Gastrocnemius medialis (tissue), 4 donors: Measurements from ENCODE around the gene TTN.

Experiments used
- POLR2A ChIP-seq, 2 donors: fragments of 450-650 bp; IDR thresholded peaks; one replicate each; pipeline ENCODE4 v1.6.1; 2017; ENCODE audit warnings: antibody characterized with exemption in 2 of 2, mild to moderate bottlenecking in 2 of 2, moderate library complexity in 2 of 2
- TF ChIP-seq, protein P1 (sequence below), 5 experiments: fragments of 450-650 bp in 3 of 5; fragments of 200-600 bp in 2 of 5; sonication (generic) in 2 of 5; IDR thresholded peaks in 4 of 5; conservative IDR thresholded peaks in 1 of 5; 1 replicate in 4 of 5; 2 replicates in 1 of 5; pipeline ENCODE4 v1.5.1; 2016 to 2019; ENCODE audit warnings: antibody characterized with exemption in 5 of 5, mild to moderate bottlenecking in 3 of 5, moderate library complexity in 3 of 5

DNA sequence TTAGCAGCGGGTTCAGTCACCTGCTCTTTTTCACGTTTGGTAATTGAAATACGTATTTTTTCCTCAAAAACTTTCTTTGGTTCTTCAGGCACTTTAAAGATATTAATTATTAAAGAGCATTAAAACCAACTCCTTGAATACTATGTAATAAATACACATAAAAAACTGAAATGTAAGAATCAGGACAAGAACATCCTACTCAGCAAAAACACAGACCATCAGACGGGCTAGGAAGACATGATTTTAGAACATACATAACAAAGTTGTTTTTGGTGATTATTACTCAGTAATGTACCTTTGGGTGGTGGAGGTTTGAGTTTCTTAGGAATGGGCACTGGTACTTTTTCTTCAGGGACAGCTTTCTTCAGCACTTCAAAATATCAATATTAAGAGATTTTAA is 126.1 kb downstream of the TTN start:
- no peak for TF ChIP-seq POLR2A (IDR thresholded peaks at IDR 0.05)
- TF ChIP-seq, protein P1, sequence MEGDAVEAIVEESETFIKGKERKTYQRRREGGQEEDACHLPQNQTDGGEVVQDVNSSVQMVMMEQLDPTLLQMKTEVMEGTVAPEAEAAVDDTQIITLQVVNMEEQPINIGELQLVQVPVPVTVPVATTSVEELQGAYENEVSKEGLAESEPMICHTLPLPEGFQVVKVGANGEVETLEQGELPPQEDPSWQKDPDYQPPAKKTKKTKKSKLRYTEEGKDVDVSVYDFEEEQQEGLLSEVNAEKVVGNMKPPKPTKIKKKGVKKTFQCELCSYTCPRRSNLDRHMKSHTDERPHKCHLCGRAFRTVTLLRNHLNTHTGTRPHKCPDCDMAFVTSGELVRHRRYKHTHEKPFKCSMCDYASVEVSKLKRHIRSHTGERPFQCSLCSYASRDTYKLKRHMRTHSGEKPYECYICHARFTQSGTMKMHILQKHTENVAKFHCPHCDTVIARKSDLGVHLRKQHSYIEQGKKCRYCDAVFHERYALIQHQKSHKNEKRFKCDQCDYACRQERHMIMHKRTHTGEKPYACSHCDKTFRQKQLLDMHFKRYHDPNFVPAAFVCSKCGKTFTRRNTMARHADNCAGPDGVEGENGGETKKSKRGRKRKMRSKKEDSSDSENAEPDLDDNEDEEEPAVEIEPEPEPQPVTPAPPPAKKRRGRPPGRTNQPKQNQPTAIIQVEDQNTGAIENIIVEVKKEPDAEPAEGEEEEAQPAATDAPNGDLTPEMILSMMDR (IDR thresholded peaks at IDR 0.05 in 4 of 5, conservative IDR thresholded peaks at IDR 0.05 in 1 of 5): no peak
